Measurements from ENCODE around the gene MST1.

GRCh38 chr3:49666592-49666991, 22.7 kb downstream of the MST1 start:
- TF ChIP-seq CTCF (IDR thresholded peaks at IDR 0.05; ENCODE audit: low read depth, low read length) (no peak), EZH2phosphoT487 (IDR thresholded peaks at IDR 0.05; ENCODE audit: low read depth) (no peak)
